NCI-H1436 treated with DMSO at 0.1 percent for 48 hours (cell line): ENCODE results near the gene GFRA4.

Experiments used
- DNase-seq: peaks from one replicate; lab custom pipeline; 2025; lab: John Stamatoyannopoulos, UW

Gene GFRA4

GRCh38 chr20:3663031-3663701 lies at the start of gene GFRA4:
Gene GFRA4 (minus strand): TSS chr20:3663399. CDS start chr20:3663399, 0 bp downstream.
- DNase-seq = no peak

GRCh38 chr20:3712279-3712873 lies 49.2 kb upstream of the GFRA4 start, which contains the start of gene SIGLEC1:
Gene SIGLEC1 (minus strand): TSS chr20:3712600. CDS start chr20:3707128, 5,472 bp downstream.
- no peak for DNase-seq

DNA sequence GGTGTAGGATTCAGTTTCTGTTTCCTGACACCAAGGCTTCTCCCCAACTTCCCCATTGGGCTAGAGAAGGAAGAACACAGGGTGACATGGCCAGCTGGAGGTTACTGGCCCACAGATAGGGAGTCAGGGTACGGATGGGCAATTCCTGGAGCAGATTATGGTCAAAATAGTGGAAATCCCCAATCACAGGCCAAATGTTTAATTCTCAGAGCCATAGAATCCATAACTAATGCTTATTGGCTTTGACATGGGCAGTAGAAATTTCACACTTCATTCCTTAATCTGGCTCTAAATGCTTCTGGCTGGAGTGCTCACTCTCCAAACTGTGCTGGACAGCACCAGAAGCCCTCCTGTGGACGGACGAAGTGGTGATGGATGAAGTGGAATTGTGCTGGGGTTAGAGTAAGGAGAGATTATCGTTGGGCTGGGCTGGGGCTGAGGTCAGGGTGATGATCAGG lies 48.3 kb upstream of the GFRA4 start:
- no peak for DNase-seq

- DNase-seq = no peak
Measured at GRCh38 chr20:3710703-3711483, 47.7 kb upstream of the GFRA4 start.

DNA sequence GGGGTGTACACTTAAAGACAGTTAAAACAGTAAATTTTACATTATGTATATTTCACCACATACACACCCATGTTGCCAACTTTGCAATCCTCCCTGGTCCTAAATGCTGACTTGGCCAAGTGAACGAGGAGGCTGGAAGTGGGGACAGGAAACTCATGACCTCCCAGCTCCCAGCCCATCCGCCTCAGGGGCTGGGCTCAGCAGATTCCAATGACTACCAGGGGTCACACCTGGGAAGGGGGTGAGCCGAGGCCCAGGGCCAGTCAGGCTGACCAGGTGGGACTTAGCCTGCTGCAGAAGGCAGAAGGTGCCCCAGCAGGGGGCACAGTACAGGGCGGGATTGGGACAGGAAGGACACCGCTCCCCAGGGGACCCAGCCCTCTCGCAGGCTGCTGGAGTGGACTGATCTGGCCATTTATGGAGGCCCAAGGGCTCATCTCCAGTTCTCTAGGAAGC lies 46.8 kb upstream of the GFRA4 start:
- DNase-seq = no peak

DNA sequence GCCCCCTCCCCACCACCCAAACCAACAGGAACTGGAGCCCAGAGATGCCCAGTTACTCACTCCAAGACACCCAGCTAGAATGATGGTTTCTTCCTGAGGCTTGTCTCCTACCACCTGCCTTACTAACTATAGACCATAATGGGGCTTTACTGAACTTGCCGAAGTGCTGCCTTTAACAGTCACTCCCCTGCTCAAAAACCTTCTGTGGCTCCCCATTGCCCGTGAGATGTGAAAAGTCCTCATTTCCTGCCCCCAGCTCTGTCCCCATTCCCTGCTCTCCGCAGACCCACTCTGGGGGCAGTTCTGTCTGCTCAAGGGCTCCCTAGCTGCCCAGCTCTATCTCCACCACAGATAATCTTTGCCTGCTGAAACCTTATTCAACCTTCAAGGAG lies 44.3 kb upstream of the GFRA4 start:
- no peak for DNase-seq

DNA sequence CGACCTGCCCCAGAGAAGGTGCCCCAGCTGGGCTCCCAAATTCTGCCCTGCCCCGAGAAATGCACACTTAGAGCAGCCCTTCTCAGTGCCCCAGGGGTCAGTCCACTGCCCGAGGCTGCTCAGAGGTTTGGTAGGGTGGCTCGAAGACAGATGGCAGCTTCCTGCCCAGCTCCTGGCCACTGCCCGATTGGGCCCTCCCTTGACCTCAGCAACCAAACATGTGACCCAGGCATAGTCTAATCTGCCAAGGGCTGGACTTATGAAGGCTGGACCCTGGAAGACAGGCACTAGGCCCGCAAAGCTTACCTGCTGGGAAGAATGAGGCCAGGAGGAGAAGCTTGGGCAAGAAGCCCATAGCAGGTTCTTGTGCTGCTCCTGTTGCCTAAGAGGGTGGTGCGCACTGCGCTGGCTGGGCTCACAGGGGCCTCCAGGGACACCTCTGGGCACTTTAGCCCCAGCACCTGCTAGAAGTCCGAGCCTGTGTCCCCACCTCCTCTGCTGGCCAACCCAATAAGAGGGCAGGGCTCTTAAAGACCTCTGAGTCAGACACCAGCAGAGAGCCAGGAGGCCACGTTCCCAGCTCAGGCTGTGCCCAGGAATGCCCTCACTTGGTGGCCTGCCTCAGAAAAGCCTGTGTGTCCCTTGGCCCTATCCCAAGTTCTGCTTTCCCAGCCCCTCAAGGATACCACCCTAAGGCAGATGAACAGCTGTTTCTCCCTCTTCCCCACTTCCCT lies 43.7 kb upstream of the GFRA4 start:
- DNase-seq = no peak

DNA sequence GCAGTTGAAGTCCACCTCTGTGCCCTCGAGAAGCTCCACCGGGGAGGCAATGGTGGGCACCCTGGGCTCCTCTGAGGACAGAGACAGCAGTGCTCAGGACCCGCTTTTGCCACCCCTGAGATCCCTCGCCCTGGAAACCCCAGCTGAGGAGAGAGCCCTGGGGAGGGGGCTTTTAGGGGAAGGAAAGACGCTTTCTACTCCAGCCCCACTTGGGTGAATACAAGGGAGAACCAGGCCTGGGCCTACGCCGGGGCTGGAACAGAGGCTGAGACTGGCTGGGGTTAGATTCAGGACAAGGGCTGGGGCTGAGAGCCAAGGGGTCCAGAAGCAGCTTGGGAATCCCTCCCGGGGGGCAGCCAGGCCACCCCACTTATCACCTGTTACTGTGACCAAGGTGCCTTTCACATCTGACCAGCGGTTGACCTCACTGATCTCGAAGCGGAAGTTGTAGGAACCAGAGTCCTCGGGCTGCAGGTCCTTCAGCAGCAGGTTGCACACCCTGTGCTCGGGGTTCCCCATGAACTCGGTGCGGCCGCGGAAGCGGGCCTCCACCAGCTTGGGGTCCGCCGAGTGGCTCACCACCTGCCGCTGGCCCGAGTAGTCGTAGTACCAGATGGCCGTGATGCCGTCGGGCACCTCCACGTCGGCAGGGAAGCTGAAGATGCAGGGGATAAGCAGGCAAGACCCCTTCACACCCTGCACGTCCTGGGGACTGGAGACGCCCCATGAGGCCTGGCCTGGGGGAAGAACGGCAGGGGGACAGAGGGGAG lies 43.0 kb upstream of the GFRA4 start:
- DNase-seq = no peak

GRCh38 chr20:3705491-3705969 lies 42.3 kb upstream of the GFRA4 start:
- DNase-seq = no peak

GRCh38 chr20:3704087-3704486 lies 40.9 kb upstream of the GFRA4 start:
- no peak for DNase-seq

GRCh38 chr20:3702611-3703391 lies 39.6 kb upstream of the GFRA4 start:
- DNase-seq = no peak

- no peak for DNase-seq
Measured at GRCh38 chr20:3701061-3701998, 38.1 kb upstream of the GFRA4 start.

GRCh38 chr20:3699037-3699436 lies 35.8 kb upstream of the GFRA4 start:
- DNase-seq = no peak

DNA sequence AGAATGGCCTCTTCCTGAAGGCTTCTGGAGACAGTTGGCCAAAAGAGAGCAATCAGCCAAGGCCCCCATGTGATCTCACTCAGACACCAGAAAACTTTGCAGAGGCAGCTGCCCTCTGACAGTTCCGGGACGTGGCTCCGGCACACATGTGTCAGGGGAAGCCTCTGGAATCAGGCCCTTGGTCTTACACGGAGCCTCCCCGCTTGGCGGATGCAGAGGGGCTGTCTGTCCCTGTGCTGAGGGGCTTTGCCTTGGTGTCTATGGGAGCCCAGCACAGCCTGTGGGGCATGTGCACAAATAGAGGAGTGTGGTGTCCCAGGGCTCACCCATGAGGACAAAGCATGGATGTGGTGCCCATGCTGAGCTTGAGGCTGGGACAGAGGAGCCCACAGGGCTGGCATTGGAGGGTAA lies 35.4 kb upstream of the GFRA4 start:
- no peak for DNase-seq

DNA sequence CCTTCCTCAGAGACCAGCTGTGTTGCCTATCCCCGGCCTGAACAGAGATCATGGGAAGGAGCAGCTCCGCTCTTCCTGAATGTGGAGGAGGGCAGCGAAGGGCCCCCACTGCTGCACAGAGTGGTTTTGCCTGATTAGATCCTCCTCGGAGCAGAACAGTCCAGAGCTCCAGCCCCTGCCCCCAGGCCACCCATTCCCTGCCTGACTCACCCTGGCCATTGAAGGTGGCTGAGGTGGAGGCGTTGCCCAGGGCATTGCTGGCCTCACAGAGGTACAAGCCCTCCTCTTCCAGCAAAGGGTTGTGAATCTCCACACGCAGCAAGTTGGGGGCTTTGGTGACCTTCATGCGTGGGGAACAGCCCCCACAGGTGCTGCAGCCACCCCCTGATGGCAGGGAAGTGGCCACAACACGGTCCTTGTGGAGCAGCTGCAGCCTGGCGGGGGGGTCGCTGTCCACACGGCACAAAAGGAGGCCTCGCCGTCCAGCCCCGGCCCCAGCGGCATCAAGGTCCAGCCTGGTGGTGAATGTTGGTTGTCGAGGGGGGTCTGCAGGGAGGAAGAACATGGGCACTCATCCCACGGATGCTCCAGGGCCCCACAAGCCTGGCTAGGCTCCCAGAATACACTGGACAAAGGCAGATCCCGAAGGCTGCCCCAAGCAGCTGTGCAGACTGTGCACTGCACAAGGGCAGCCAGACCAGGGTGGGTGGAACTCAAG lies 34.5 kb upstream of the GFRA4 start:
- no peak for DNase-seq

GRCh38 chr20:3696745-3697587 lies 33.8 kb upstream of the GFRA4 start:
- DNase-seq = no peak

DNA sequence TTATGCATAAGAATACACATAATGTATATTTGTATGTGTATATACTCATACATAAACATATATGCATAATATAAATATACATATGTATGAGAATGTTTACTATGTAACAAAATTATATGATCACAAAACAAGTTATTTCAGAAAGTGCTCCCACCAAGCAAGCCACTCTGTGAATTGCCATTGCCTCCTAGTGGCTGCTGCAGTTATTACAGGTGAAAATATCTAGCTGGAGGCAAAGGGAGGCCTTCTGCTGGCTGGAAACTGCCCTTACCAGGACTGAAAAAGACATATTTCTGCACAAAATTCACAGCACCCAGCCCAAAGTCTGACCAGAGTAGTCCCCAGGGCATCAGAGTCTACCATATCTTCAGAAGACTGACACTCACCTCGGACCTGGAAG lies 33.0 kb upstream of the GFRA4 start:
- no peak for DNase-seq

DNA sequence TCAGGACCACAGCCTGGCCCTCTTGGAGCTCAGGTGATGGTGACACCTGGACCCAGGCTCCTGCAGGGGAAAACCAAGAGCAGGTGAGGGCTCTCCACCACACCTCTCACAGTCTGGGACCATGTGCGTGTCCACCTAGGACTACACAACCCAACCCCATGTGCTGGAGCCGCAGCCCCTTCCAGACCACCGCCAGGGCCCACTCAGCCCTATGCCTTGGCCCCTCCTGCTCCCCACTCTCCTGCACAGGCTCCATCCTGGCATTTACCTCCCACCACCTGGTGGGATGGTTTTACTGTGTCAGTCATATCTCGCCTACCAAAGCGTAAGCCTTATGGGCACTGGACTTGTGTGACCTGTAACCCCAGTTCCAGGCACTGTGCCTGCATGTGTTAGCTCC lies 31.7 kb upstream of the GFRA4 start:
- no peak for DNase-seq
